KBM-7 (cell line): ENCODE data around the gene ATP2B3.

ENCODE experiments used
- DNase-seq: peaks from one replicate; pipeline ENCODE4 v3.0.0-alpha.2; 2015
- in situ Hi-C: fragments of 300-500 bp; cut with MboI; formaldehyde crosslinking; loops from 2 replicates; pipeline ENCODE4 v1.14.3; 2020; ENCODE audit warnings: low sequenced_read_pairs, low pct_unique_long_range_greater_than_20kb, mixed read lengths

ATP2B3 gene

DNA sequence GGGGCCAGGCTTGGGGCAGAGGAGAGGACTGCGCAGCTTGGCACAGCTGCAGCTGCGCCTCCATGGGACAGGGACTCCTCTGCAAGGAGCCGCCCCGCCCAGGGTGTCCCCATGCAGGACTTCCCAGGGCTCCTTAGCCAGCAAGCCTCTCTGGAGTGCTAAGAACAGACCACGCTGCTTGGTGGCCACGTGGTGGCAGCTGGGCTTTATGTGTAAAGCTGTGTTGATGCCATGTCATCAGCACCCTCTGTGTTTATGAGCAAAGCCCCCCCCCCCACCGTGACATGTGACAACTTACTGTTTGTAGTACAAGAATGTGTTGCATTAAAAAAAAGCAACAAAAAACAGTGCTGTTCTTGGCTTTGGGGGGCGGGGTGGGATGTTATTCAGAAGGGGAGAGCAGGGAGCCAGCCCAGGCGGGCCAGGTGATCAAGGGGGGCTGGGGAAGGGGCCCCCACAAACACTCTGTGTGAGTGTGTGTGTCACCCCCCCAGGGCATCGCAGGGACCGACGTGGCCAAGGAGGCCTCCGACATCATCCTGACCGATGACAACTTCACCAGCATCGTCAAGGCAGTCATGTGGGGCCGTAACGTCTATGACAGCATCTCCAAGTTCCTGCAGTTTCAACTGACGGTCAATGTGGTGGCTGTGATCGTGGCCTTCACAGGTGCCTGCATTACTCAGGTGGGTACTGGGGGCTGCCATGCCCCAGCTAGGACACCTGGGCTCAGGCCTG, 40.3 kb downstream of the ATP2B3 start:
- in situ Hi-C loops, result loop anchor here (25.0 kb wide), 1 partner anchor 105 kb away; the partner anchor contains the start of gene PNCK

DNA sequence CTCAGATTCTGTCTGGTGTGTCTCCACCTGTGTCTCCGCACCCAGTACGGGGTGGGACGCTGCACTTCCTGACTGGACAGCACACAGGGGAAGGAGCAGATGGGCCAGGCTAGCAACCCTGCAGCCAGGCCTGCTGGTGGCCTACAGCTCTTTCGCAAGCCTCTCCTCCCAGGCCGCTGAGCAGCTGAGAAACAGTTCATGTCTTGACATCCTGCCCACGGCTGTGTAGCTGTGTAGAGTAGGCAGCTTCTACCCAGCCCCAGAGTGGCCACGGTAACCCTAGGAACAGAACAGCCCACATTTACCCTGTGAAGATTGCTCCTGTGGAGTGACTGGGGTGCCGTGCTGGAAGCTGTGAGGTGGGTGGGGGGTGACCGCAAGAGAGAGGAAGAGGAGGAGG, 42.6 kb downstream of the ATP2B3 start:
- in situ Hi-C loops, result loop anchor here (25.0 kb wide), 1 partner anchor 102 kb away; the partner anchor contains the start of gene PNCK
- peak; percentile 61 for DNase-seq

More for the DNA sequence above, 40.3 kb downstream of the ATP2B3 start:
- no peak for DNase-seq

GRCh38 chrX:153560466-153560865, 43.0 kb downstream of the ATP2B3 start:
- in situ Hi-C loops, result loop anchor here (25.0 kb wide), 1 partner anchor 102 kb away; the partner anchor contains the start of gene PNCK
- no peak for DNase-seq

DNA sequence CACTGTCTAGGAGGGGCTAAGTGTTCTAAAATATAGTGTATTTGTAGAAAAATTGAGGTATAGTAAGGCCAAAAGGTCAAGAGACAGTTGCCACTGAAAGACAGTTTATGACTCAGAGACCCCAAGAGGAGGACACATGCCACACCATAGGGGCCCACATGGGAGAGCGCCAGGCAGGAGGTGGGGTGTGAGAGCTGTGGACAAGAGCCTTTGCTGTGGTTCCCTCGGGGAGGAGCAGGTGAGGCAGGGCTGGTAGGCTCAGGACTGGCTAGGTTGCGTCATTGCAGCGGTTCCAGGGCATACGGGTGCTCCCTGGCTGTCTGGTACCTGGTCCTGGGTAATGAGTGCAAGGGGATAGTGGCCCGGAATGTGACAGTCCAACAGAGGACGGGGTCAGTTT, 43.9 kb downstream of the ATP2B3 start:
- in situ Hi-C loops, result loop anchor here (25.0 kb wide), 1 partner anchor 101 kb away; the partner anchor contains the start of gene PNCK
- DNase-seq, result no peak

DNA sequence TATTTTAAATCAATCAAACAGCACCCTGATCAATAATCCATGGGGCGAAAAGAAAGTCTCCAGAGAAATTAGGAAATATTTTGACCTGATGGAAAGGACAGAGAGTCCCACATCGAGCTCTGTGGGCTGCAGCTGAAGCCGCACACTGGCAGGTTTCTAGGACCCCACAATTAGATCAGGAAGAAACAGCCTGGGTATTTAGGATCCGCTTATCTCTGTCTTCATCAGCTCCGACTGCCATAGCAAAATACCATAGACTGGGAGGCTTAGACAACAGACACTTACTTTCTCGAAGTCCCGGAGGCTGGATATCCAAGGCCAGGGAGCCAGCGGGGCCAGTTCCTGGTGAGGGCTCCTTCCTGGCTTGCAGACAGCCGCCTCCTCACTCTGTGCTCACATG, 45.1 kb downstream of the ATP2B3 start:
- DNase-seq, result no peak
- in situ Hi-C loops, result loop anchor here (25.0 kb wide), 1 partner anchor 100 kb away; the partner anchor contains the start of gene PNCK

DNA sequence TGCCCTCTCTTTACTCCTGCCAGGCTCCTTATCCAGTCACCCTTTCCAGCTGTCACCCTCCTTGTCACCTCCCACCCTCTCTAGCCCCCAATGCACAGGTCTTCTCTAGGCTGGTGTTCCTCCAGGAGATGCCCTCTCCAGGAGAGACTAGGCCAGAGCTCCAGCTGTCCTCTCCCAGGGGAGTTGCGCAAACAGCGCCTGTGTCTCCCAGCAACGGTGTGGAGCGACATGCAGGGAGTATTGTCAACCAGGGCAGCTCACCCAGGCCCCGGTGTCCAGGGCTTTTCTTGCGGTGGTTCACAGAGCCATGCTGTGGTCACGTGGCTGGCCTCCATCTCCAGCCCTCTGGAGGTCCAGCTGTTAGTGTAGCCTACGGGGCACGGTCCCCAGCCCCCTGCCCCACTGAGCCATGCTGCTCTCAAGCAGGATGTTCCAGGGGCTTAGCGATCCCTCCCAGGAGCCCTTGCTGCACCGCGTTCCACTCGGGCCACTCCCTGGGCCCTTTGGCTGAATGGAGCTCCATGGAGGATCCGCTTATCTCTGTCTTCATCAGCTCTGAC, 46.7 kb downstream of the ATP2B3 start:
- DNase-seq, result no peak
- in situ Hi-C loops, result loop anchor here (25.0 kb wide), 1 partner anchor 98 kb away; the partner anchor contains the start of gene PNCK

DNA sequence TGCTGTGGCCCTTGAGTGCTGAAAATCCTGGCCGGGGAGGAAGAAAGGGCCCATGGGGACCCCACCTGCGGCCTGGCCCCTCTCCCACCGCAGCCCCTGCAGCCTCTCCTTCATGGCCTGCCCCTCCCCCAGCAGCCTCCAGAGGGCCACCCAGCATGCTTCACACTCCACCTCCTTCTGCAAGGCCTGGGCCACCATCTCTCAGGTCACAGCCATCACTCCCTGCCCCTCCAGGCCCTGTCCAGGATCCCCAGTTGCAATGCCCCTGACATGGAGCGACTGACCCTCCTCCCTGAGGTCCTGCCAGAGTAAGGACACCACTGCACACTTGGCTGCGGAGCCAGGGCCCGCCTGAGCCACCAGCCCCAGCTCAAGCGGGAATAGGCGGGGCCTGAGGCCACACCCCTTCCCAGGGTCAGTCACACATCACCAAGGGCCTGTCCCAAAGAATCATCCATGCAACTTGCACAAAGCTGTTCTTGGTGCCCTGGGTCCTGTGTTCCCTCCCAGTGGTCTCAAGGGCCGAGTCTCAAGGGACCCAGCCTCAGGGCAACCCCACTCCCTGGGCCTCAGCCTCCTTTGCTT, 48.6 kb downstream of the ATP2B3 start:
- in situ Hi-C loops, result loop anchor here (25.0 kb wide), 1 partner anchor 96 kb away; the partner anchor contains the start of gene PNCK

DNA sequence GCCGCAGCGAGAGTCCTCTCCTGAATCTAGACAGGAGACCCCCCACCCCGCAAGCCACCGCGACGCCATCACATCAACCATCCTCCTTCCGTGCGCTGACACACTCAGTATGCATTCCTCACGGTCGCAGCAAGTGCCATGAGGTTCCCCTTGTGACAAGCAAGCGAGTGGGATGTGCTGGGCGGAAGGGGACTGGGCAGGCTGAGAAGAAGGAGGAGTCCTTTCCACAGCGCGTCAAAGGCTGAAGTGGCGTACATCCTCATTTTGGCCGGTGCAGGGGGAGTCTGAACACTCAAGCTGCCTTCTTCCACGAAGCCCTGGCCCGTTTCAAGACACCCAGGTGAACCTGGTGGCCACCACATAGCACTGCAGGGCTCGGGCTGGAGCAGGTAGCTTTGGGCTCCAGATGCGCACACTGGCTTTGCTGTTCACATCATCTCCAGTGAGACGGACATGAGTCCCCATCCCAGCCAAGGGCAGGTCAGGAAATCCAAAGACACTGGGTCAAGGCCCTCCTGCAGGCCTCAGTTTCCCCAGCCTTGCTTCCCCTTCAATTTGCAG, 51.1 kb downstream of the ATP2B3 start:
- DNase-seq, result no peak
- in situ Hi-C loops, result loop anchor here (25.0 kb wide), 1 partner anchor 94 kb away; the partner anchor contains the start of gene PNCK

More for the DNA sequence above, 48.6 kb downstream of the ATP2B3 start:
- DNase-seq, result no peak

DNA sequence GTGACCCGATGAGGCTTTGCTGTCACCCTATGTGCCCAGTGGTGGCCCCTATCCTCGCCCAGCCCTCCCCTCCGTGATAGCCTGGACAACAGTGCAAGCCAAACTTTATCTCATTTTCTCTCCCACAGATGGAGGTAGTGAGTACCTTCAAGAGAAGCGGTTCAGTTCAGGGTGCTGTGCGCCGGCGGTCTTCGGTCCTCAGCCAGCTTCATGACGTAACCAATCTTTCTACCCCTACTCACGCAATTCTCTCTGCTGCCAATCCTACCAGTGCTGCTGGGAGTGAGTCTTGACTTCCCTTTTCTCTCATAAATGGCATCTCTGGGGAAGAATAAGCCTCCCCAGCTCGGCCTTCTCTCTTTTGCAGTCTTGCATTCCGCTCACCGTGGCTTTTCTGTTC, 52.0 kb downstream of the ATP2B3 start:
- in situ Hi-C loops, result loop anchor here (25.0 kb wide), 1 partner anchor 93 kb away; the partner anchor contains the start of gene PNCK
- DNase-seq, result peak; percentile 93

GRCh38 chrX:153571534-153571908, 54.1 kb downstream of the ATP2B3 start:
- in situ Hi-C loops, result loop anchor here (25.0 kb wide), 1 partner anchor 91 kb away; the partner anchor contains the start of gene PNCK
- DNase-seq, result no peak

GRCh38 chrX:153572601-153573000, 55.2 kb downstream of the ATP2B3 start:
- in situ Hi-C loops, result loop anchor here (25.0 kb wide), 1 partner anchor 90 kb away; the partner anchor contains the start of gene PNCK
- DNase-seq, result no peak

GRCh38 chrX:153573984-153574383, 56.5 kb downstream of the ATP2B3 start:
- in situ Hi-C loops, result loop anchor here (25.0 kb wide), 1 partner anchor 88 kb away; the partner anchor contains the start of gene PNCK
- no peak for DNase-seq

DNA sequence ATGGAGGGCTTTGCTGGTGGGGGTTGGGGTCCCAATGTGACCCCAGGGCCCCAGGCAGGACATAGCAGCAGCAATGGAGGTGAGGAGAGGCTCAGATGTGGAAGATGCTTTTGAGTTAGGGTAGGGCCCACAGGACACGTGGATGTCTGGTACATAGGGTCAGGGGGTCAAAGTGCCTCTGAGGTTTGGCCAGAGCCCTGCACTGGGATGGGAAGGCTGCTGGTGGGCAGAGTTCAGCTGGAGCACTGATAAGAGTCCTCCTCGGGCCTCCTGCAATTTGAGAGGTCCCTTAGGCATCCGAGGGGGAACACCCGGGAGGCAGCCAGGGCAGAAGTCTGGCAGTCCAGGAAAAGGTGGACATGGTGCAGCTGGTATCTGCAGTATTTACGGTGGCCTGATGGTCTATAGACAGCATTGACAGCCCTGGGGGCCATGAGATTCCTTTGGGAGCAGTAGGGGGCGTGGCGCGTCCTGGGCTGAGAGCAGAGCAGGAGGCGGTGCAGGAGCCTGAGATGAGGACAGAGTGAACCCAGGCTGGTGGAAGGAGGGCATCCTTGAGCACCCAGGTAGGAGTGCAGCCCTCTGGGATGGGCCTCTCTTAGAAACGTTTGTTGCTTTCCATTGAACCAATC, 58.9 kb downstream of the ATP2B3 start:
- in situ Hi-C loops, result no loop called here
- DNase-seq, result no peak

DNA sequence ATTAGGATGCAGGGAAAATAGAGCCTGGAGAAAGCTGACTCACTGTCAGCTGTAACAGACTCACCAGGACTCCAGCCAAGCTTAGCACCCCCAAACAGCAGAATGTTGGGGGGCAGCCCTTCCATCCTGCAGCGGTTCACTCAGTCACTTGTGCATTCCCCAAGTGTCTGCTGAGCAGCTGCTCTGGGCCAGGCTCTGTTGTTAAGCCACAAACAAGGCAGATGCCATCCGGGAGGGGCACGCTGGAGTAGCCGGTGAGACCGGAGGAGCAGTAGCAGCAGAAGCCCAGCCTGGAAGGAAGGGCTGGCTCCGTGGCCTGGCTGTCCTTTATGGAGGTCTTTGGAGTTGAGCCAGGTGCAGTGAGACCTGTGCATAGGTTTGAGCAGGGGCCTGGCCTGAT, 59.5 kb downstream of the ATP2B3 start:
- in situ Hi-C loops, result no loop called here
- no peak for DNase-seq

DNA sequence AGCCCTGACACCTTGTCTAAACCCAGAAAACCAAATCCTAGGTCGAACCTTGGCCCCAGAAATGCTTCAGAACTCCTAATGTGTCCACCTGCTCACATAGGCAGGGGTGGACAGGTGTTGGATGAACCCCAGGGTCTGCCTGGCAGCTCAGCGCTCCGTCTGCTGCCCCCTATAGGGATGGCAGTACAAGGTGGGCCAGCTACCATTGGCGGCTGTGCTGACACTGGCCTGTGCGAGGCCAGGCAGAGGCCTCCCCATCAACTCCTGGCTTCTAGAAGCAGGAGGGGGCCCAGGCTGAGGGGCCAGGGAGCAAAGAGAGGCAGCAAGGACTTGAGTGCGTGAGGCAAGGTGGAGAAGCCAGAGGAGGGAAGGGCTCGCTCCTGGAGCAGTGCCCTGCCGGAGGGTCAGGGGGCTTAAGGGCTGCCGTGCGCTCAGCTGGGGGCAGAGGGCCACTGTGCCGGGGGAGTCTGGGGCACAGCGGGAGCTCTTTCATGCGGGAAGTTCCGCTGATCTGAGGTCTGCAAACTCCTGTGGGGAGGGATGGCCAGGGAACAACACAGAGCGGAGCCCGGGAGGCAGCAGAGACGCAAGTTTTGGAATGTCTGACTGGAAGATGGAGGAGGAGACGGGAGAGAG, 60.9 kb downstream of the ATP2B3 start:
- in situ Hi-C loops, result no loop called here
- DNase-seq, result no peak

DNA sequence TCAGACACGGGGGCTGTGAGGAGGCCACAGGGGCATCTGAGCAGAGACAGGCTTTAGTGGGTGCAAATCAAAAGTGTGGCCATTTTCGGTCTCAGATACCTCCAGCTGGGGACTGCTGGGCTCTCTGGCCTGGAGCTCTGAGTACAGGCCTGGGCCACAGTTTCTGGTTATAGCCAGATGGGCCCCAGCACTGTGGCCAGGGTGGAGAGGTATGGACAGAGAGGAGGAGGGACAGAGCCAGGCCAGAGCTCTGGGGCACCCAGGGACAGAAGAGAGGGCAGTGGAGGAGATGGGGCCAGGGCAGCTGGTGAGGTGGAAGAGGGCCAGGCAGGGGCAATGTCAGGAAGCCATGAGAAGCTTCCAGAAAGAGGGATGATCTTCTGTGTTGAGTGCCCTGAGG, 61.4 kb downstream of the ATP2B3 start:
- in situ Hi-C loops, result no loop called here
- no peak for DNase-seq

DNA sequence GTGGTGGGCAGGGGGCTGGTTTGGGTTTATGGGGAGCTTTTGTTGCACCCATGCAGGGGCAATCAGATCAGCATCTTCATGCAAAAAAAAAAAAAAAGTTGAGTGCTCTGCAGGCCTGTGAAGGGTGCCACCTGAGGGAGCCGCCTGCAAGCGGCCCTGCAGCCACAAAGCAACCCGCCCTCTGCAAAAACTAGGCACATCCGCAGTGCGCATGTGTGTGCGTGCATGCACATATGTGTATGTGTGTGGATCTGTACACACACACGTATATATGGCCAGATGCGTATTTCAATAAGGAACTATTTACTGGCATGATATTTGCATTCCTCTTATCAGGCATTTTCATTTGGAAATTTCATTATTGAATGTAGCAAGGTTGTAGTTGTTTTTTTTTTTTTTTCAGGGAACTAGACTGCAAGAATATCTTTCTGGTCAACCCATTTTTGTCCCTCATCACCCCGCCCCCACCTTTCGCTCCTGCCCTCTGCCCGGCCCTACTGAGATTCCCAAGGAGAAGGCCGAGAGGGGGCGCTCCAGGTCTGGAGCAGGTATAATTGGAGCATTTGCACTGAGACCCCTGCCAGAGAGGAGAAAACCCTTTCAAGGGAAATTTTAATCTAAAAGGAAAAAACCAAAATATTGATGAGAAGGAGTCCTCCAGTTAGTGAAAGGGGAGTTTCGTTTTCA, 63.4 kb downstream of the ATP2B3 start:
- peak; percentile 55 for DNase-seq
- in situ Hi-C loops, result no loop called here

DNA sequence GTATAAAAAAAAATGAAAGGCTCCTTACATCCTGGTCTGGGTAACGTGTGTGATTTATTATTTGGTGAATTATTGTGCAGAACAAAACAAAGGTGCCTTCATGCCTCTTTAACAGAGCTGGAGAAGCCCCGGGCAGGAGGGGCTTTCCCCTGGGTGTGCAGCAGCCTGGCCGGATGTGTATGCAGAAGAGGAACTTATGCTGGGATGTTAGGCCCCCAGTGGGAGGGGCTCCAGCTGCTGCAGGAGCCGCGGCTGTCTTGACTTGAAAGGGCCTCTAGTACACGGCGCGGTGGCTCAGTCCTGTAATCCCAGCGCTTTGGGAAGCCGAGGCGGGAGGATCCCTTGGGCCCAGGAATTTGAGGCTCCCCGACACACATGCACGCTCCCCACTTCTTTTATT, 65.5 kb downstream of the ATP2B3 start:
- in situ Hi-C loops, result no loop called here
- peak; percentile 90 for DNase-seq
